Mucosa of rectum (tissue), 2 donors: ENCODE results near the gene PALLD.

ENCODE experiments used
- H3K27ac ChIP-seq, 2 donors: one replicate each; pipeline ENCODE4 v1.7.0; 2013; ENCODE audit warnings: inconsistent platforms in 2 of 2, low read depth in 2 of 2, low read length in 2 of 2
- H3K27me3 ChIP-seq, 2 donors: one replicate each; pipeline ENCODE4 v1.7.0; 2013; ENCODE audit warnings: low read length in 2 of 2; ENCODE audit not compliant: control insufficient read depth in 2 of 2, insufficient read depth in 2 of 2
- H3K36me3 ChIP-seq, 2 donors: one replicate each; pipeline ENCODE4 v1.7.0; 2013; ENCODE audit warnings: low read length in 2 of 2; ENCODE audit not compliant: control insufficient read depth in 2 of 2, insufficient read depth in 2 of 2
- H3K4me1 ChIP-seq, 2 donors: one replicate each; pipeline ENCODE4 v1.7.0; 2013; ENCODE audit warnings: low read length in 2 of 2, mild to moderate bottlenecking in 1 of 2; ENCODE audit not compliant: control insufficient read depth in 2 of 2, insufficient read depth in 2 of 2
- H3K4me3 ChIP-seq, 2 donors: one replicate each; pipeline ENCODE4 v1.7.0; 2013; ENCODE audit warnings: low read length in 2 of 2
- H3K9ac ChIP-seq, 2 donors: one replicate each; pipeline ENCODE4 v1.7.0; 2013; ENCODE audit warnings: low read length in 2 of 2, low read depth in 1 of 2, mild to moderate bottlenecking in 1 of 2
- H3K9me3 ChIP-seq, 2 donors: one replicate each; pipeline ENCODE4 v1.7.0; 2013; ENCODE audit warnings: low read length in 2 of 2; ENCODE audit not compliant: control insufficient read depth in 2 of 2
- donor health status: healthy.
- donor health status: Normal muscosa, but diverticular disease.

Gene PALLD

GRCh38 chr4:168776382-168776781 is 279.5 kb downstream of the PALLD start:
- H3K4me3 ChIP-seq = no peak overlapping the region
- H3K27me3 ChIP-seq = no peaks in the 10 kb centered on the region
- peaks cover 0 to 2% of the 10 kb centered on the region in 2 donors for H3K9me3 ChIP-seq
- peaks cover 3 to 13% of the 10 kb centered on the region in 2 donors for H3K4me1 ChIP-seq
- no peaks in the 10 kb centered on the region for H3K36me3 ChIP-seq
- H3K27ac ChIP-seq = no peak overlapping the region
- no peak overlapping the region for H3K9ac ChIP-seq

- no peaks in the 10 kb centered on the region for H3K36me3 ChIP-seq
- peaks cover 3 to 13% of the 10 kb centered on the region in 2 donors for H3K4me1 ChIP-seq
- H3K27me3 ChIP-seq = no peaks in the 10 kb centered on the region
- H3K9me3 ChIP-seq = peaks cover 0 to 2% of the 10 kb centered on the region in 2 donors
- H3K9ac ChIP-seq = no peak overlapping the region
- H3K27ac ChIP-seq = peak overlapping the region in 1 of 2 donors; percentile 44
- H3K4me3 ChIP-seq = no peak overlapping the region
Observed at GRCh38 chr4:168777277-168777965, 280.6 kb downstream of the PALLD start.

GRCh38 chr4:168781341-168781740 is 284.5 kb downstream of the PALLD start:
- H3K27ac ChIP-seq = no peak overlapping the region
- H3K9ac ChIP-seq = no peak overlapping the region
- H3K4me3 ChIP-seq = no peak overlapping the region
- H3K9me3 ChIP-seq = peaks cover 0 to 1% of the 10 kb centered on the region in 2 donors
- no peaks in the 10 kb centered on the region for H3K36me3 ChIP-seq
- H3K4me1 ChIP-seq = peaks cover 0 to 8% of the 10 kb centered on the region in 2 donors
- no peaks in the 10 kb centered on the region for H3K27me3 ChIP-seq

- Histone ChIP-seq H3K4me3 (no peak overlapping the region), H3K36me3 (no peaks in the 10 kb centered on the region), H3K27ac (no peak overlapping the region), H3K4me1 (peaks cover 0 to 8% of the 10 kb centered on the region in 2 donors), H3K9ac (no peak overlapping the region), H3K27me3 (no peaks in the 10 kb centered on the region), H3K9me3 (no peaks in the 10 kb centered on the region)
Observed at GRCh38 chr4:168781926-168782325, 285.1 kb downstream of the PALLD start.

GRCh38 chr4:168782439-168782838 is 285.6 kb downstream of the PALLD start:
- H3K27me3 ChIP-seq = no peaks in the 10 kb centered on the region

GRCh38 chr4:168784786-168785461 is 288.1 kb downstream of the PALLD start:
- Histone ChIP-seq H3K27me3 (no peaks in the 10 kb centered on the region), H3K9me3 (no peaks in the 10 kb centered on the region), H3K4me3 (no peak overlapping the region), H3K4me1 (peaks cover 0 to 14% of the 10 kb centered on the region in 2 donors), H3K36me3 (no peaks in the 10 kb centered on the region), H3K27ac (no peak overlapping the region), H3K9ac (no peak overlapping the region)

More at GRCh38 chr4:168782439-168782838, 285.6 kb downstream of the PALLD start:
- Histone ChIP-seq H3K9me3 (no peaks in the 10 kb centered on the region), H3K36me3 (no peaks in the 10 kb centered on the region), H3K4me3 (no peak overlapping the region), H3K27ac (no peak overlapping the region), H3K9ac (no peak overlapping the region), H3K4me1 (peaks cover 0 to 5% of the 10 kb centered on the region in 2 donors)

- Histone ChIP-seq H3K4me3 (peak overlapping the region in 1 of 2 donors; percentile 35), H3K36me3 (no peaks in the 10 kb centered on the region), H3K9me3 (no peaks in the 10 kb centered on the region), H3K4me1 (peaks cover 0 to 14% of the 10 kb centered on the region in 2 donors), H3K27me3 (no peaks in the 10 kb centered on the region), H3K27ac (peak overlapping the region; percentile 64 to 69), H3K9ac (peak overlapping the region in 1 of 2 donors; percentile 21)
Observed at GRCh38 chr4:168787334-168787733, 290.5 kb downstream of the PALLD start.

GRCh38 chr4:168787801-168788595 is 291.1 kb downstream of the PALLD start:
- peaks cover 0 to 14% of the 10 kb centered on the region in 2 donors for H3K4me1 ChIP-seq
- no peaks in the 10 kb centered on the region for H3K27me3 ChIP-seq
- peak overlapping the region in 1 of 2 donors; percentile 21 for H3K9ac ChIP-seq
- H3K36me3 ChIP-seq = no peaks in the 10 kb centered on the region
- no peaks in the 10 kb centered on the region for H3K9me3 ChIP-seq
- H3K27ac ChIP-seq = peak overlapping the region; percentile 64 to 69
- peak overlapping the region in 1 of 2 donors; percentile 35 for H3K4me3 ChIP-seq

- Histone ChIP-seq H3K27me3 (no peaks in the 10 kb centered on the region), H3K27ac (no peak overlapping the region), H3K9ac (no peak overlapping the region), H3K4me3 (no peak overlapping the region), H3K4me1 (peaks cover 0 to 14% of the 10 kb centered on the region in 2 donors), H3K36me3 (no peaks in the 10 kb centered on the region), H3K9me3 (no peaks in the 10 kb centered on the region)
Observed at GRCh38 chr4:168790898-168791297, 294.0 kb downstream of the PALLD start.

- H3K4me1 ChIP-seq = peaks cover 0 to 18% of the 10 kb centered on the region in 2 donors
- H3K9ac ChIP-seq = no peak overlapping the region
- H3K9me3 ChIP-seq = no peaks in the 10 kb centered on the region
- H3K4me3 ChIP-seq = no peak overlapping the region
- no peak overlapping the region for H3K27ac ChIP-seq
- H3K36me3 ChIP-seq = no peaks in the 10 kb centered on the region
- H3K27me3 ChIP-seq = no peaks in the 10 kb centered on the region
Observed at GRCh38 chr4:168791376-168791775, 294.5 kb downstream of the PALLD start.
